Measurements from ENCODE around the gene DUSP2.

DUSP2 gene

DNA sequence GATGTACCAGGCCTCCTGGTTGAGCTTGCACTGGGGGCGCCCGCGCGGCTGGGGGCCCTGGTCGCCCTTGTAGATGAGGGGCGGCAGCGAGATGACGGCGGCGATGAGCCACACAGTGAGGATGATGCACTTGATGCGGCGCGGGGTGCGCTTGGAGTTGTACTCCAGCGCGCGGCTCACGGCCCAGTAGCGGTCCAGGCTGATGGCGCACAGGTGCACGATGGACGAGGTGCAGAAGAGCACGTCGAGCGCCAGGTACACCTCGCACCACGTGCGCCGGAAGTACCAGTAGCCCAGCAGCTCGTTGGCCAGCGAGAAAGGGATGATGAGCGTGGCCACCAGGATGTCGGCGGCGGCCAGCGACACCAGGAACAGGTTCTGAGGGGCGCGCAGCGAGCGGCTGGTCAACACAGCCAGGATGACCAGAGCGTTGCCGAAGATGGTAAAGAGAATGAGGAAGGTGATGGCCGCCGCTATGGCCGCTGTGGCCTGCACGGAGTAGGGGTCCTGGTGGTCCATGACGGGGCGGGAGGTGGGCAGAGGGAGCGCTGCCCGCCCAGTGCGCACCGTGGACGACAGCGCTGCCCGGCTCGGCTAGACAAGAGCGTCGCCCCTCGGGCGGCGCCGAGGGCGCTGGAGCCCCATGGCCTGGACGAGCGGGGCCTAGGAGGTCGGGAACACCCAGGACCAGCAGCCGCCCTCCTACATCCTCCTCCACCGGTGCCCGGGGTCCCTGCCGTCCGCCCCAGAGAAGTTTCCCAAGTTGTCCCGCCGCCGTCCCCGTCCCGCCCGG, 29.4 kb downstream of the DUSP2 start:
- Mint-ChIP-seq H3K4me3 (peak overlapping the region; percentile 74), H3K27me3 (peaks cover 85% of the 10 kb centered on the region), H3K9me3 (no peaks in the 10 kb centered on the region), H3K4me1 (peaks cover 15% of the 10 kb centered on the region), H3K36me3 (no peaks in the 10 kb centered on the region), H3K27ac (no peak overlapping the region)
- DNase-seq = no peak
- CTCF ChIA-PET = interaction anchor here (1.5 to 3.5 kb wide), 5 partner anchors 14 to 123 kb away, joined by 5 to 26 read pairs (median 6); partner anchors contain the start of genes ANKRD36C and ASTL

GRCh38 chr2:96114903-96115581, 30.2 kb downstream of the DUSP2 start:
- H3K4me1 Mint-ChIP-seq = peaks cover 14% of the 10 kb centered on the region
- H3K9me3 Mint-ChIP-seq = no peaks in the 10 kb centered on the region
- CTCF ChIA-PET = interaction anchor here (1.6 to 2.1 kb wide), 3 partner anchors 13 to 92 kb away, joined by 5 to 7 read pairs (median 5); no protein-coding TSS in a partner anchor
- H3K27ac Mint-ChIP-seq = no peak overlapping the region
- peak overlapping the region; percentile 74 for H3K4me3 Mint-ChIP-seq
- H3K27me3 Mint-ChIP-seq = peaks cover 77% of the 10 kb centered on the region
- DNase-seq = no peak
- no peaks in the 10 kb centered on the region for H3K36me3 Mint-ChIP-seq

DNA sequence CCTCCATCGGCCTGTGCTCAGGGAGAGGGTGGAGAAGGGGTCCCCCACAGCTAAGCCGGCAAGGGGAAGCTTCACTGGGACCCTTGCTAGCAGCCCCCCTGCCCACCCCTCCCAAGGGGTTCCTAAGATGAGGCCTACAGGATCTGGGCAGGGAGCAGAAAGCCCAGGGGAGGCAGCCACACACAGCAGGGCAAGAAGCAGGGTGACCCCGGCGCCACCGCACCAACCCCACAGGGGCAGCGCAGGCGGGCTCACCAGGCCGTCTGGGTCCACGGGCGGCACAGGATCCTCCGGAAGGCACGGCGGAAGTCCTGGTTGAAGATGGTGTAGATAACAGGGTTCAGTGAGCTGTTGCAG, 30.7 kb downstream of the DUSP2 start:
- peaks cover 75% of the 10 kb centered on the region for H3K27me3 Mint-ChIP-seq
- peak overlapping the region; percentile 49 for H3K4me3 Mint-ChIP-seq
- H3K27ac Mint-ChIP-seq = no peak overlapping the region
- peaks cover 14% of the 10 kb centered on the region for H3K4me1 Mint-ChIP-seq
- CTCF ChIA-PET = interaction anchor here (1.7 to 2.1 kb wide), 2 partner anchors 66 to 92 kb away, joined by 5 to 7 read pairs; no protein-coding TSS in a partner anchor
- no peaks in the 10 kb centered on the region for H3K9me3 Mint-ChIP-seq
- no peak for DNase-seq
- H3K36me3 Mint-ChIP-seq = no peaks in the 10 kb centered on the region

- Mint-ChIP-seq H3K4me1 (peaks cover 14% of the 10 kb centered on the region), H3K4me3 (no peak overlapping the region), H3K27ac (no peak overlapping the region), H3K36me3 (no peaks in the 10 kb centered on the region), H3K27me3 (peaks cover 75% of the 10 kb centered on the region), H3K9me3 (no peaks in the 10 kb centered on the region)
- CTCF ChIA-PET = interaction anchor here (1.1 to 4.1 kb wide), 7 partner anchors 17 to 121 kb away, joined by 3 to 20 read pairs (median 4); no protein-coding TSS in a partner anchor
- no peak for DNase-seq
Measured at GRCh38 chr2:96113951-96114350, 31.3 kb downstream of the DUSP2 start.

- Mint-ChIP-seq H3K4me1 (peaks cover 14% of the 10 kb centered on the region), H3K4me3 (no peak overlapping the region)
Measured at GRCh38 chr2:96113367-96113677, 31.9 kb downstream of the DUSP2 start.

GRCh38 chr2:96112501-96113366, 32.5 kb downstream of the DUSP2 start:
- H3K4me1 Mint-ChIP-seq = peaks cover 13% of the 10 kb centered on the region
- no peak overlapping the region for H3K4me3 Mint-ChIP-seq
- no peaks in the 10 kb centered on the region for H3K9me3 Mint-ChIP-seq
- H3K36me3 Mint-ChIP-seq = no peaks in the 10 kb centered on the region
- H3K27me3 Mint-ChIP-seq = peaks cover 75% of the 10 kb centered on the region
- CTCF ChIA-PET = interaction anchor here (1.1 to 4.1 kb wide), 8 partner anchors 11 to 120 kb away, joined by 3 to 20 read pairs (median 4); no protein-coding TSS in a partner anchor
- DNase-seq = no peak
- H3K27ac Mint-ChIP-seq = no peak overlapping the region

More at GRCh38 chr2:96113367-96113677, 31.9 kb downstream of the DUSP2 start:
- peaks cover 75% of the 10 kb centered on the region for H3K27me3 Mint-ChIP-seq
- DNase-seq = peak; percentile 35
- no peaks in the 10 kb centered on the region for H3K36me3 Mint-ChIP-seq
- CTCF ChIA-PET = interaction anchor here (1.1 to 4.1 kb wide), 9 partner anchors 10 to 121 kb away, joined by 3 to 20 read pairs (median 4); no protein-coding TSS in a partner anchor
- H3K27ac Mint-ChIP-seq = no peak overlapping the region
- no peaks in the 10 kb centered on the region for H3K9me3 Mint-ChIP-seq

DNA sequence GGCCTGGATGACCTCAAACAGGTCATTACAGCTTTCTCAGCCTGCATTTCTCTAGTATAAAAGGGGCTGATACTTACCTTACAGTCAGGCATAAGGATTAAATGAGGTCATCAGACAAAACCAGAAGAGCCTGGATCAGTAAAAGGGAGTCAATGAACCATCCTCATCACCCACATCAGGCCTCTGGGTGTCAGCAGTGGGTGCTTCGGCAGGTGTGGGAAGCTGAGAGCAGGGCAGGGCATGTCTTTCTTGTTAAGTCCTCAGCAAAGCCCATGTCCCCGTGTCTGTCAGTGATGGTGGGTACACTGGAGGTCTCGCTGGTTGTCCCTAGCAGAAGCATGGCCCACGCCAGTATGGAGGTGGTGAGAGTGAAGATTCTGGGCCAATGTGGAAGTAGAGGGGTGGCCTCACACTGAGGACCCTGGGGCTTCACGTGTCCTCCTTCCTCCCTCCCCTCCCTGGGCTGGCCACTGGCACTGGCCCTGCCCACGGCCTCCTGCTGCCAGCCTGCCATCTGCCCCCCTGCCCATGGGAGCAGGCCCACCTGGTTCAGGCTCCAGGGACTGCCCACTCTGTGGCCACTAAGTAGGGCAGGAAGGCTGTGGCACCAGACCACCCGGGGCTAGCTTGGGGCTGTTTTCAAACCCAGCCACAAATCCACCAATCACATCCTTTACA, 33.3 kb downstream of the DUSP2 start:
- Mint-ChIP-seq H3K9me3 (no peaks in the 10 kb centered on the region), H3K36me3 (no peaks in the 10 kb centered on the region), H3K4me3 (no peak overlapping the region), H3K27me3 (peaks cover 70% of the 10 kb centered on the region), H3K27ac (no peak overlapping the region), H3K4me1 (peaks cover 6% of the 10 kb centered on the region)
- CTCF ChIA-PET = interaction anchor here (1.2 to 4.1 kb wide), 4 partner anchors 12 to 89 kb away, joined by 3 to 20 read pairs (median 4); no protein-coding TSS in a partner anchor
- DNase-seq = no peak

DNA sequence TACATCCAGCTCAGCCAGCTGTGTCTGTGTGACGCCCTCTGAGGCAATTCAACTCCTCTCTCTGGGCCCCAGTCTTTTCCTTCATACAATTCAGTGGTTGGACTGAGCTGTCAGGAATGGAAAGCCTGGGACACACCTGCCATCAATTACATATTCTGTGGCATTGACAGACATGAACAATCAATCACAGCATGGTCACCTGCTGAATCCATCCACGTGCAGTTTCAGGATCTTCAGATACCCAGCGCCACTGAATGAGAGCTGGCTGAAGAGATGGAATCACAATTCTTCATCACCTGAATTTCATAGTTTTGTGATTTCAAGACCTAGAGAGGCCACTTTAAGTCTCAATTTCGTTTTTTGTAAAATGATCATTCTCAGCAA, 34.0 kb downstream of the DUSP2 start:
- Mint-ChIP-seq H3K4me1 (peaks cover 6% of the 10 kb centered on the region), H3K4me3 (no peak overlapping the region), H3K36me3 (no peaks in the 10 kb centered on the region), H3K27me3 (peaks cover 68% of the 10 kb centered on the region), H3K27ac (no peak overlapping the region), H3K9me3 (peaks cover under 1% of the 10 kb centered on the region)
- DNase-seq = no peak
- CTCF ChIA-PET = interaction anchor here (1.4 to 4.1 kb wide), 2 partner anchors 63 to 89 kb away, joined by 5 to 20 read pairs; no protein-coding TSS in a partner anchor

GRCh38 chr2:96110621-96111256, 34.5 kb downstream of the DUSP2 start:
- no peak for DNase-seq
- H3K4me1 Mint-ChIP-seq = peaks cover 5% of the 10 kb centered on the region
- H3K4me3 Mint-ChIP-seq = no peak overlapping the region
- H3K9me3 Mint-ChIP-seq = peaks cover 3% of the 10 kb centered on the region
- H3K27me3 Mint-ChIP-seq = peaks cover 64% of the 10 kb centered on the region
- H3K27ac Mint-ChIP-seq = no peak overlapping the region
- CTCF ChIA-PET = interaction anchor here (0.7 to 4.1 kb wide), 3 partner anchors 23 to 88 kb away, joined by 3 to 20 read pairs (median 5); no protein-coding TSS in a partner anchor
- H3K36me3 Mint-ChIP-seq = no peaks in the 10 kb centered on the region

- Mint-ChIP-seq H3K4me3 (no peak overlapping the region), H3K36me3 (no peaks in the 10 kb centered on the region), H3K9me3 (peaks cover 10% of the 10 kb centered on the region), H3K4me1 (no peaks in the 10 kb centered on the region), H3K27ac (no peak overlapping the region), H3K27me3 (peaks cover 64% of the 10 kb centered on the region)
- no peak for DNase-seq
- CTCF ChIA-PET = interaction anchor here (0.7 to 4.1 kb wide), 2 partner anchors 23 to 65 kb away, joined by 3 to 20 read pairs; no protein-coding TSS in a partner anchor
Measured at GRCh38 chr2:96109931-96110511, 35.2 kb downstream of the DUSP2 start.

- CTCF ChIA-PET = no interaction called here
- DNase-seq = no peak
- no peak overlapping the region for H3K27ac Mint-ChIP-seq
- peaks cover 13% of the 10 kb centered on the region for H3K9me3 Mint-ChIP-seq
- no peaks in the 10 kb centered on the region for H3K4me1 Mint-ChIP-seq
- no peak overlapping the region for H3K4me3 Mint-ChIP-seq
- H3K36me3 Mint-ChIP-seq = no peaks in the 10 kb centered on the region
- H3K27me3 Mint-ChIP-seq = peaks cover 57% of the 10 kb centered on the region
Measured at GRCh38 chr2:96109361-96109680, 35.9 kb downstream of the DUSP2 start.

DNA sequence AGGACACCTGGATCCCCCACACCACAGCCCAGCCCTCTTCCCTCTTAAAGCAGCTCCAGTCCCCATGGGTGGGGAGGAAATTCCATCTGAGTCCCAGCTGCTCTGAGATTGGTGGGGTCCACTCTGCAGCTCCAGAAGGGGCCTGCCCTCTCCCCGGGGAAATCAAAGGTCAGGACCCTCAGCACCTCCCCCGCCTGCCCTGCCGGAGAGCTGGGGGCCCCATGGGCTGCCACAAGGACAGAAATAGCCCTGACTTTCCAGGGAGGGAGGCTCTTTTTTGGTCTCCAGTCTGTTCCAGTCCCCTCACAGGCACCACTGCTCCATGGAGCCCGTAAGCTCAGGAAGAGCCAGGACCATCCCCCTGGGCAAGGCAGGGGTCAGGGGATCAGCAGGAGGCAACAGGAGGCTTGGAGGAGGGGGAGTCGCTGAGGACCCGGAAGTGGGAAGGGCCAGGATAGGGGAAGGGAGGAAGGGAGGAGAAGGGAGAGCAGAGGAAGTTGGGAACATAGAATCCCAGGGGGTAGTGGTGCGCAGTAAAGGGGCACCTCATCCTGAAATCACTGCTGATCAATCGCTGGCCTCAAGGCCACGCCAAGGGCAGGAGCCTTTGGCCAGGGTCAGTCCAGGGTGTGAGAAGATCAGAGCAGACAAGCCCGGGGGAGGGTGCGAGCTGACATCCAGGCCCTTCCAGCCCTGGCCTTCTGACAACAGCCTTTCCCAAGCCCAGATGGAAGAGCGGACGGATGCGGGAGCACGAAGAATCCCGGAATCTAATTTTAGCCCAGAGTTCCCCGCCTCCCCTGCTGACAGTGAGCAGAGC, 36.5 kb downstream of the DUSP2 start:
- Mint-ChIP-seq H3K36me3 (no peaks in the 10 kb centered on the region), H3K9me3 (peaks cover 13% of the 10 kb centered on the region), H3K4me3 (no peak overlapping the region), H3K27me3 (peaks cover 52% of the 10 kb centered on the region), H3K27ac (no peak overlapping the region), H3K4me1 (no peaks in the 10 kb centered on the region)
- CTCF ChIA-PET = no interaction called here
- DNase-seq = no peak

Data from activated naive CD4-positive, alpha-beta T cell treated with anti-CD3 and anti-CD28 coated beads, Interleukin-2, amount 10 ng/mL, durations not matched to agents 7 days and 5 days (primary cell).